GM12874 (cell line): ENCODE results near the gene GSN.

Source experiments
- TF ChIP-seq, protein P1 (sequence below): IDR thresholded peaks from 2 replicates; pipeline ENCODE4 v1.5.1; 2011; ENCODE audit warnings: low read depth, mild to moderate bottlenecking, control low read depth, low read length, moderate library complexity; ENCODE audit not compliant: insufficient read depth

Gene GSN

DNA sequence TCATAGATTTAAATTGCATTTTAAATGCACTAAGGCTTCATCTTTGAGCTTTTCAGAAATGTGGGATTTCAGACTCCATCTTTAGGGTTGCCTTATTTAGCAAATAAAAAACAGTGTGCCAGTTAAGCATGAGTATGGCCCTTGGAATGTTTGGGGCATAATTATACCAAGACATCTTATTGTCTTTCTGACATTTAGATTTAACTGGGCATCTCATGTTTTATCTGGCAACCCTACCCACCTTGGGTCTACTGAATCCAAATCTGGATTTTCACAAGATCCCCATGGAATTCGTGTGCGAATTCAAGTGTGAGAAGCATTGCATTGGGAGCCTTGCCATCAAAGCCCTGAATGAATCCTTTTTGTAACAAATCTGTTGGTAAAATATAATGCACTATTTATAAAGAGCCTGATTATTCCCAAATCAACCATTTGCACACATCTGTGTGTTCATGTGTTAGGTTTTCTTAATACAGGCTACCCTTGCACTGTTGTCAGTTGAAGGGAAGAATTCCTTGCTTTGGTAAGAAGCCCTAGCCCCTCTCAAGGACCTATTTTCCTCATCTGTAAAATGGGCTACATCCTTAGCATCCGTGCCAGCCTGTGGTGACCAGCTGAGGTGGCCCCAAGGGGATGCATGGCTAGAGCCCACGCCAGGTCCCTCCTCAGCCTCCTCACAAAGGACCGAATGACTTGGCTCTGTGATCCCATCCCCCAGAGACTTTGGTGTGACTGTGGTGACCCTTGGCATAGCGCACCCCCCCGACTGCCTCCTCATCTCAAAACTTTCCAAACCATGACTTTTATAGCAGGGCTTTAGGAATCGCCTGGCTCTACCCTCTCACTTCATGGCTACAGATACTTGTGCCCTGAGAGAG is 8.1 kb downstream of the GSN start:
- TF ChIP-seq, protein P1, sequence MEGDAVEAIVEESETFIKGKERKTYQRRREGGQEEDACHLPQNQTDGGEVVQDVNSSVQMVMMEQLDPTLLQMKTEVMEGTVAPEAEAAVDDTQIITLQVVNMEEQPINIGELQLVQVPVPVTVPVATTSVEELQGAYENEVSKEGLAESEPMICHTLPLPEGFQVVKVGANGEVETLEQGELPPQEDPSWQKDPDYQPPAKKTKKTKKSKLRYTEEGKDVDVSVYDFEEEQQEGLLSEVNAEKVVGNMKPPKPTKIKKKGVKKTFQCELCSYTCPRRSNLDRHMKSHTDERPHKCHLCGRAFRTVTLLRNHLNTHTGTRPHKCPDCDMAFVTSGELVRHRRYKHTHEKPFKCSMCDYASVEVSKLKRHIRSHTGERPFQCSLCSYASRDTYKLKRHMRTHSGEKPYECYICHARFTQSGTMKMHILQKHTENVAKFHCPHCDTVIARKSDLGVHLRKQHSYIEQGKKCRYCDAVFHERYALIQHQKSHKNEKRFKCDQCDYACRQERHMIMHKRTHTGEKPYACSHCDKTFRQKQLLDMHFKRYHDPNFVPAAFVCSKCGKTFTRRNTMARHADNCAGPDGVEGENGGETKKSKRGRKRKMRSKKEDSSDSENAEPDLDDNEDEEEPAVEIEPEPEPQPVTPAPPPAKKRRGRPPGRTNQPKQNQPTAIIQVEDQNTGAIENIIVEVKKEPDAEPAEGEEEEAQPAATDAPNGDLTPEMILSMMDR: no peak

- TF ChIP-seq, protein P1: no peak
Observed at GRCh38 chr9:121277026-121277425, 9.1 kb downstream of the GSN start.

DNA sequence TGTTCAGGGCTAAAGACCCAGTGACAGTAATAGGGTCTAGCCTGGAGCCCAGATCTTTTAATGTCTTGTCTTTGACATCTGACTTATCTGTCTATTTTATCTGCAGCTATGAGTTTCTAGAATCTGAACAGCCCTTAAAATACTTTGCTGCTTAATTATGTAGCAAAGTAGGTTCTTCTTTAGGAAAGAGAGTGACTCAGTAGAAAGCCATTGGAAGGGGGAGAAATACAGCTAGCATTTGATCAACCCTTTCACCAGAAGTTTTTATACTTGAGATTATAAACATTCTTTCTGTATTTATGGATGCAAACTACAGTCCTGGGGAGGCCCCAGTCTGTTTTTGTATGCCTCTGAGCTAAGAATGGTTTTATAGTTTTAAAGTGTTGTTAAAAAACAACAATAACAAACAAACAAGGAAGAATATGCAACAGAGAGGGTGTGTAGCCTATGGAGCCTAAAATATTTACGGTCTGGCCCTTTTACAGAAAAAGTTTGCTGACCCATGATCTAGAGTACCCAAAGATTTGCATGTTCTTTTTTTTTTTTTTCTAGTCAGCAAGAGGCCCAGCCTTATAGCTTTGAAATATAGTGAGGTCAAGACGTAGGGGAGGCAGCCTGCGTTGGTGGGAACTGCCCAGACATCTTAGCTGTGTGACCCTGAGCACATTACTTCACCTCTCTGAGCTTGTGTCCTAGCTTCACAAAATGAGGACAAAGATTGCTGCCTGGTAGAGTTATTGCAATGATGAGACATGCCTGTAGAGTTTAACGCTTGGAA is 9.7 kb downstream of the GSN start:
- TF ChIP-seq, protein P1: no peak

DNA sequence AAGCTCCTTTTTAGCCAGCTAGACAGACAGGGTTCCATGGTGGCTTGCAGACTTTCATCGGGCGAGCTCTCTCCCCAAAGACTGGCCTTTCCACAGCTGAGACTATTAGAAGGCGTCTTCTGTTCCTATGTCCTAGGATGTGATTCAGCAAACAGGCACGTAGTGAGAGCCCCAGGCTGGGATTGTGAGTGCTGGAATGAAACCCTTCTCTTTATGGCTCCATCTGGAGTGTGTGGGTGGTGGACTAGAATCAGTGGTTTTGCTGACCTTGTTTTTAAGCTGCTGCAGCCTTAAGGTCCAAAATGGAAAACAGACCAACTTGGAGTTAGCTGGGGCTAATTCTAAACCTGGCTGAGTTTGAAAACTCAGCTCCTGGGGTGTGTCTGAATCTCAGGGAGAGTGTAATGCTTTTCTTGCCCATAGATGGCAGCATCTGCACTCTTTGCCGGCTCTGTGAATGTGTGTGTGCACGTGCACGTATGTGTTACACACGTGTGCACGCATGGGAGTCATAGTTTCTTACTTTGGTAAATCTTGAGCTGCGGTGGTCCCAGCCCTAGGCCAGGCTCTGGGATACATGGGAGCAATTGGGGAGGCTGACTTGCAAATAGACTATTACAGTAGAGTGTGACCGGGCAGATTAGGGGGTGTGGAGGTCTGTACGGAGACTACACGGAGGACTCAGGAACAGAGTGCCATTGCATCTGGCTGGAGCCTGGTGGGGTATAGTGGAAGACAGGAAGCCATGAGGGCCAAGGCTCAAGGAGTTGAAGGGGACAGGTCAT is 10.7 kb downstream of the GSN start:
- TF ChIP-seq, protein P1: peak; percentile 69

DNA sequence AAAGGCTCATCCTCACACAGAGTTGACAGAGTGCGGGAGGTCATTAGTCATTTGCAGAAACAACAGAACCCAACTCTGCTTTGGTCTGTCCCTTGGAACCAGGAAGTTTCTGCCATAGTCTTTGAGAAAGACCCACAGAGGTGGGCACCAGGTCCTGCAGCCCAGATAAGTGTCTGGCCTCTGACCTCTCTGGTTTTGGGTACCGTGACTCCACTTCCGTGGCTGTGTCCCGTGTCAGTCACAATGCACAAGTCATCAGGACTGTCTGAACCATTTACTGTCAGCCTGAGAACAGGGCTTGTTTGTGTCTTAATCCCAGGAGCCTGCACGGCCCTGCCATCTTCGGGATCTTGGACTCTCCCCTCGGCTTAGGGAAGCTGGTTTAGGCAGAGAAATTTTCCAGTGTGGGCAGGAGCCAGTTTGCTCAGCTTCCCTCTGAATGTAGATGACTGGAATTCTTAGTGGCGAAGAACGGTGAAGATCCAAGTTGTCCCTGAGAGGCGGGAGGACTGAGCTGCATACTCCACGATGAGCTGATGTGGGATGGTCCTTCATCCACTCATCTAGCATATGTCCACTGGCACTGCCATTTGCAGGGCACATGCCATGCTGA is 11.9 kb downstream of the GSN start:
- TF ChIP-seq, protein P1: no peak

DNA sequence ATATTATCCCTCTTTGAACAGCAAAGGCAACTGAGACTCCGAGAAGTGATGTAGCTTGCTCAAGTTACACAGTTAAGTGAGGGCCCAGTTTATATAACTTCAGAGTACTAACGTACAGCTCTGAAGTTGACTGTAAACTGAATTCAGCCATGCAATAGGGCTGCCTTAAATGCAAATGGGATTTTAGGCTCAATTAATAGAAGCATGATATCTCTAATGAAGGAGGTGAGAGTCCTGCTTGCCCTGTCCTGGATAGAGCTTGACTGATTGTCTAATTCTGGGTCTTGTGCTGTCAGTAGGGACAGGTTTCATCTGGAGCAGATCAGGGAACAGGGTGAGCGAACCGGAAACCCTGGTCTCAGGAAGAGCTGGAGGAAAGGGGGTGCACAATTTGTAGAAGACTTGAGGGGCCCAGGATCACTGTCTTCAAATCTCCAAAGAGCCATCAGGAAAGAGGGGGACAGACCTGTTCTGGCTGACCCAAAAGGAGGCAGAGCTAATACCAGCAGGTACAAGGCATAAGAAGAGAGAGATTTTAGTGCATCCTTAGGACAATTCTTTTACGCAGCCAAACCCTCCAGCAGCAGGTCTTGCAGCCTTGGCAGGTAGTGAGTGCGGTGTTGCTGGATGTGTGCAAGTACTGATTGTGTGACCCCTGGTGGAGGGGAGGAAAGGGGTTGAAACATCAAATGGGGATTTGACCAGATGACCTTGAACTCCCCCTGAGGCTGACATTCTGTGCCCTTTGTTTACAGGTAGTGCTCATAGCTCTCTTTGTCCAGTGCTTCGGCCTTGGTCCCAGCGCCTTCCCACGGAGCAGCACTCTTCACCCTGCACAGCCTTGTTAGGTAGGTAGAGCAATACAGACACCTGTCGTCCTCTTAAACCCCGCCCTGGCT is 13.0 kb downstream of the GSN start:
- TF ChIP-seq, protein P1: no peak
